Natural killer cell (primary cell): ENCODE data around the gene COX4I2. TPM values are rescaled to one million over a fixed set of nuclear protein-coding genes. Genes with fewer than 3 reads are reported as not detected.
"Not testable (repeated sequence)": the region's sequence is repeated elsewhere in the genome, so short reads cannot be mapped to it uniquely, and the experiment has no call there.

Experiments used
- ATAC-seq, 3 donors: fragments of 150-1000 bp in 2 of 3; fragments of 200-7000 bp in 1 of 3; cut with Tn5 transposase; 1 replicate in 1 of 3; 2 replicates in 2 of 3; pipeline ENCODE4 v1.10.0; 2021; ENCODE audit warnings: mild to moderate bottlenecking in 2 of 3, moderate library complexity in 2 of 3
- DNase-seq, 2 donors: peaks; one replicate each; pipeline versions ENCODE4 v3.0.0 to v3.0.0-alpha.2; 2013 to 2021; ENCODE audit warnings: mixed read lengths in 1 of 2
- H3K27ac ChIP-seq: one replicate; pipeline ENCODE4 v1.5.1; 2013; ENCODE audit warnings: mild to moderate bottlenecking, low read length
- H3K27me3 ChIP-seq: one replicate; pipeline ENCODE4 v1.6.1; 2013; ENCODE audit warnings: low read length; ENCODE audit not compliant: control insufficient read depth, insufficient read depth
- H3K36me3 ChIP-seq: one replicate; pipeline ENCODE4 v1.6.1; 2013; ENCODE audit warnings: low read length; ENCODE audit not compliant: control insufficient read depth, insufficient read depth
- H3K4me1 ChIP-seq: one replicate; pipeline ENCODE4 v1.6.1; 2013; ENCODE audit warnings: low read length; ENCODE audit not compliant: control insufficient read depth, insufficient read depth
- H3K4me3 ChIP-seq: one replicate; pipeline ENCODE4 v1.5.1; 2013; ENCODE audit warnings: low read length
- H3K9me3 ChIP-seq: one replicate; pipeline ENCODE4 v1.6.1; 2013; ENCODE audit warnings: low read length; ENCODE audit not compliant: control insufficient read depth, insufficient read depth
- H3K27ac Mint-ChIP-seq, 2 donors: one replicate each; pipeline ENCODE4 v1.8.0; 2022; ENCODE audit warnings: mild to moderate bottlenecking in 2 of 2, mixed read lengths in 2 of 2, moderate library complexity in 1 of 2
- H3K27me3 Mint-ChIP-seq, 2 donors: one replicate each; pipeline ENCODE4 v1.8.0; 2022; ENCODE audit warnings: low read depth in 2 of 2, mixed read lengths in 2 of 2
- H3K36me3 Mint-ChIP-seq: one replicate; pipeline ENCODE4 v1.8.0; 2022; ENCODE audit warnings: mixed read lengths
- H3K4me1 Mint-ChIP-seq, 2 donors: one replicate each; pipeline ENCODE4 v1.8.0; 2022; ENCODE audit warnings: mixed read lengths in 2 of 2
- H3K4me3 Mint-ChIP-seq: one replicate; pipeline ENCODE4 v1.8.0; 2022; ENCODE audit warnings: mild to moderate bottlenecking, moderate library complexity, mixed read lengths
- H3K9me3 Mint-ChIP-seq, 2 donors: one replicate each; pipeline ENCODE4 v1.8.0; 2022; ENCODE audit warnings: mixed read lengths in 2 of 2
- CTCF ChIP-seq: fragments of 200-600 bp; IDR thresholded peaks from one replicate; pipeline ENCODE4 v1.8.0; 2022; ENCODE audit warnings: antibody characterized with exemption
- WGBS: methylation state at CpG from one replicate; pipeline ENCODE4 v1.1.7; 2013; ENCODE audit warnings: missing lambda C conversion rate; ENCODE audit not compliant: insufficient coverage; 5-methylcytosine and 5-hydroxymethylcytosine counted together
- intact Hi-C: fragments of 100-400 bp; cut with micrococcal nuclease; formaldehyde crosslinking; loops from one replicate; pipeline ENCODE4 v1.14.2; 2022
- total RNA-seq, 4 donors: library from RNA; stranded (reverse); fragments of 120-200 nt in 1 of 4; gene quantifications; one replicate each; pipeline versions ENCODE4 v1.2.3 to v1.2.4, GENCODE V29; 2013 to 2022

Gene COX4I2
- total RNA-seq, 3 donors from 2014 or later (not counting 1 experiment from before 2014, with no cell fraction given), result not detected

DNA sequence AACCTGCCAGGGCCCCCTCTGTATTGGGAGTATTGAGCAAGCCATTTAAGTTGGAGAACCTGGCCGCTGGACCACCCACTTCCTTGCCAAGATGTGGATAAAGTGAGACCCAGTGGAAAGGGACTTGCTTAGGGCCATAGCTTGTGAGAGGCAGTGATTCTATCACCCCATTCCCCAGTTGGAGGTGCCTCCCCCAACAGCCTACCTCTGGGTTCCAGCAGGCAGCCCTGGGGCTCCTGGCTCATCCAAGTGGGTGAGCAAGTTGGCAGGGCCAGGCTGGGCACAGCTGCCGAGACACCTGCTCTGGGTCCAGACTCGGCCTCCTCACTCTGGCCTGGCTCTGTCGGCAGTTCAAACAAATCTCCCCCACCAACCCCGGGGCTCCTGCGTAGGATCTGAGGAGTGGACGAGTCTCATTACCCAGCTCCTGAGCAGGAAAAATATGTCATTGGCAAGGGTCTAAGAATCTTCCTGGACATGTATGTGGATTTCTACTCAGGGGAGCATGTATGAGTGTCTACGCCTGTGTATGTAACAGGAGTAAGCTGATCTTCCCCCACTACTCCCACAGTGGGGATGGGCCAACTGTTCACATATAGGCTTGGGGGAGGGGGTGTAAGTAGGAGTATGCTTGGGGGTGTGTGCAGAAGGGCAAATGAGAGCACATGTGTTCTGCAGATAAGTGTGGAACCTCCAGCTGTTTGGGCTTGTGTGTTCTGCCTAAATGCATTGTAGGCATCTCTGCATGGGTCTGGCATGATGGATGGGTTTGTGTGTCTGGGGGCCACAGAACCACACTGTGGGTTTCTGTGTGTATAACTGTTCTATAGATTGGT lies 30.7 kb upstream of the COX4I2 start:
- DNase-seq (no peak), ATAC-seq (no peak)
- Mint-ChIP-seq H3K27ac (no peak overlapping the region), H3K4me3 (peak overlapping the region; percentile 17), H3K36me3 (no peaks in the 10 kb centered on the region), H3K9me3 (no peaks in the 10 kb centered on the region), H3K4me1 (peaks cover 28 to 33% of the 10 kb centered on the region in 2 donors), H3K27me3 (peaks cover 20 to 37% of the 10 kb centered on the region in 2 donors)
- Histone ChIP-seq H3K4me3 (no peak overlapping the region), H3K9me3 (no peaks in the 10 kb centered on the region), H3K27me3 (peaks cover 29% of the 10 kb centered on the region), H3K4me1 (peaks cover 28% of the 10 kb centered on the region), H3K36me3 (no peaks in the 10 kb centered on the region), H3K27ac (no peak overlapping the region)
- WGBS, result 94% methylated on average over 7 of the region's 8 CpGs
- intact Hi-C loops, result no loop called here
- no peak for TF ChIP-seq CTCF

DNA sequence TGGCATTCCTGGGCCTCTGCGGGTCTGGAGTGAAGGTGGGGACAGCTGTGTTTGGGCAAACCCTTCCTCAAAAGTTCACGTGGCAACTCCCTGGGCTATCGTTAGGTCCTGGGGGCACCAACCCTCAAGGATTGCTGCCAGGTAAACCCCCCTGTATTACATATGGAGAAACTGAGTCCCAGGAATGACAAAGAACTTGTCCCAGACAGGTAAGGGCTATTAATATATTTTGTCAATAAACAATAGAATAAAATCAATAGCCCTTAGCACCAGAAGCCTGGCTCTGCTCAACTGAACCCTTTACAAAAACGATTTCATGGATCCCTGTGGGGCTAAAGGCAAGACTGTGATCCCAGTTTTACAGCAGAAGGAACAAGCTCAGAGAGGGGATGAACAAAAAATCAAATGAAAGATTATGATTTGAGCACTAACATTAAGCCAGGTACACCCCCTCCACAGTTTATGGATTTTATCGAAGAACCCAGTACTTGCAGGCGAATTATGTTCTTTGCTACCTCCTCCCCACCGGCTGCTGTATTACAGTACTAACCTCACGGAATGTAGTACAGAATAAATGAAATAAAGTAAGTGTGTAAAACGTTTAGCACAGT lies 30.0 kb upstream of the COX4I2 start:
- Mint-ChIP-seq H3K36me3 (no peaks in the 10 kb centered on the region), H3K9me3 (no peaks in the 10 kb centered on the region), H3K27me3 (peaks cover 15 to 33% of the 10 kb centered on the region in 2 donors), H3K4me1 (peaks cover 24 to 32% of the 10 kb centered on the region in 2 donors), H3K27ac (no peak overlapping the region), H3K4me3 (peak overlapping the region; percentile 17)
- intact Hi-C loops, result no loop called here
- Histone ChIP-seq H3K4me1 (peaks cover 29% of the 10 kb centered on the region), H3K27ac (no peak overlapping the region), H3K9me3 (no peaks in the 10 kb centered on the region), H3K4me3 (no peak overlapping the region), H3K36me3 (no peaks in the 10 kb centered on the region), H3K27me3 (peaks cover 25% of the 10 kb centered on the region)
- 83% methylated on average over 9 of the region's 9 CpGs for WGBS
- no peak for TF ChIP-seq CTCF
- DNase-seq (no peak), ATAC-seq (no peak)

- H3K36me3 ChIP-seq, result no peaks in the 10 kb centered on the region
- H3K36me3 Mint-ChIP-seq, result no peaks in the 10 kb centered on the region
- peaks cover 22 to 33% of the 10 kb centered on the region in 2 donors for H3K4me1 Mint-ChIP-seq
- peaks cover 29% of the 10 kb centered on the region for H3K4me1 ChIP-seq
- H3K9me3 ChIP-seq, result no peaks in the 10 kb centered on the region
- no peak overlapping the region for H3K27ac ChIP-seq
- H3K27me3 ChIP-seq, result peaks cover 25% of the 10 kb centered on the region
- intact Hi-C loops, result no loop called here
- TF ChIP-seq CTCF, result no peak
- no peak overlapping the region for H3K27ac Mint-ChIP-seq
- ATAC-seq (no peak), DNase-seq (no peak)
- WGBS, result 28% methylated on average over 44 of the region's 45 CpGs
- H3K4me3 ChIP-seq, result no peak overlapping the region
- no peaks in the 10 kb centered on the region for H3K9me3 Mint-ChIP-seq
- H3K27me3 Mint-ChIP-seq, result peaks cover 11 to 29% of the 10 kb centered on the region in 2 donors
- H3K4me3 Mint-ChIP-seq, result no peak overlapping the region
These were observed 29.3 kb upstream of the COX4I2 start for GRCh38 chr20:31608251-31608945.

DNA sequence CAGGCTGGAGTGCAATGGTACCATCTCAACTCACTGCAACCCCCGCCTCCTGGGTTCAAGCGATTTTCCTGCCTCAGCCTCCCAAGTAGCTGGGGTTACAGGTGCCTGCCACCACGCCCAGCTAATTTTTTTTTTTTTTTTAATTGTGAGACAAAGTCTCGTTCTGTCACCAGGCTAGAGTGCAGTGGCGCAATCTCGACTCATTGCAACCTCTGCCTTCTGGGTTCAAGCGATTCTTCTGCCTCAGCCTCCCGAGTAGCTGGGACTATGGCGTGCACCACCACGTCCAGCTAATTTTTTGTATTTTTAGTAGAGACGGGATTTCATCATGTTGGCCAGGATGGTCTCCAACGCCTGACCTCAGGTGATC lies 25.5 kb upstream of the COX4I2 start:
- H3K27ac Mint-ChIP-seq, H3K4me3 Mint-ChIP-seq, ATAC-seq, H3K9me3 Mint-ChIP-seq, H3K27ac ChIP-seq, H3K9me3 ChIP-seq, DNase-seq, H3K36me3 Mint-ChIP-seq, H3K4me3 ChIP-seq, H3K36me3 ChIP-seq, H3K4me1 ChIP-seq, H3K4me1 Mint-ChIP-seq: not testable (repeated sequence)
- peaks cover 11% of the 10 kb centered on the region for H3K27me3 ChIP-seq
- intact Hi-C loops, result loop anchor here (1.0 to 2.0 kb wide), 2 partner anchors 52 to 97 kb away; partner anchors contain the start of gene HM13
- WGBS, result 91% methylated on average over 12 of the region's 12 CpGs
- peaks cover 8 to 13% of the 10 kb centered on the region in 2 donors for H3K27me3 Mint-ChIP-seq
